Endothelial cell of umbilical vein (primary cell): Measurements from ENCODE around the gene ZNF319.

Source experiments
- EZH2 ChIP-seq: IDR thresholded peaks from 2 replicates; pipeline ENCODE4 v1.6.1; 2012; ENCODE audit warnings: borderline replicate concordance, low read depth, mild to moderate bottlenecking, moderate library complexity, low read length, inconsistent platforms; ENCODE audit not compliant: severe bottlenecking
- POLR2AphosphoS5 ChIP-seq: IDR thresholded peaks from 2 replicates; pipeline ENCODE4 v1.6.1; 2012; ENCODE audit warnings: low read depth, mild to moderate bottlenecking, control low read depth, low read length, moderate library complexity; ENCODE audit not compliant: insufficient read depth
- TF ChIP-seq, protein P1 (sequence below), 2 donors: IDR thresholded peaks; 1 replicate in 1 of 2; 2 replicates in 1 of 2; pipeline ENCODE4 v1.5.1; 2011; ENCODE audit warnings: low read length in 2 of 2, mild to moderate bottlenecking in 2 of 2, moderate library complexity in 2 of 2, control low read depth in 1 of 2, inconsistent platforms in 1 of 2, low read depth in 1 of 2; ENCODE audit not compliant: insufficient read depth in 1 of 2; ENCODE audit errors: extremely low read depth in 1 of 2

DNA sequence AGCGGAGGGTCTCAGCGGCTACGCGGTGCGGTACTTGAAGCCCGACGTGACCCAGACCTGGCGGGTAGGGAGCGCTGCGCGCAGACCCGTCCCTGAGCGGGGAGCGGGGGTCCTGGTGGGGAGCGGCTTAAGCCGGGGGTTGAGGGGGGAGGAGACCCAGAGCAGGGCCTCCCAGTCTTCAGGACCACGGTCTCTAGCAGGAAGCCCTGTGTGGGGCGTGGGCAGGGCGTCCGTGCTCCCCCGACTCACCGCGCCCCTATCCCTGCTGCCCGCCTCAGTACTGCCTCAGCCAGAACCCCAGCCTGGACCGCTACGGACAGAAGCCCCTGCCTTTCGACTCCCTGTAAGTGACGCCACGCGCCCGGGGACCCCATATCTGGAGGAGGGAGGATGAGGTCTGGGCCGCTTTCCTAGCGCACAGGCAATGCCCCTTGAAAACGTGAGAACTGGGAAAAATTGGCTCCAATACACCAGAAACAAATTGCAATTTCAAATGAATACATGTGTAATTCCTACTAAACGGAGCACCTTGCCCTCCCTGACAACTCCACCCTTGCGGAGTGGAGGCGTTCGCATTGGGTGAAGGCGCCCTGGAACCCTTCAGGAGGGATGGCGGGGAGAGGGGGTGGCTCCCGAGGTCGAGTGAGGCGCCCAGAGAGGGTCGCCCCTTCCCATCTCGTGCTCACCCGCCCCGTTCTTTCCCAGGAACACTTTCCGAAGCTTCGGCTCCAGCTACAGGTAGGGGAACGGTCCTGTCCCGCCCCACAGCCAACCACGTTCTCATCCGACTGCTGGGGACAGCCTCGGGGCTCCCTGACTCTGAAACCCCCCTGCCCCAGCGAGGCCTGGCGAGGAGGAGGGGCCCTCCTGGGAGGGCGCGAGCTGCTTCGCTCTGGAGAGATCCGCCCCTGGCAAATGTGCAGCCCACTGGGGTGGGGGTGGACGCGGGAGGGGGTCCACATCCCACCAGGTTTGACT is 15.0 kb downstream of the ZNF319 start:
- TF ChIP-seq, protein P1, sequence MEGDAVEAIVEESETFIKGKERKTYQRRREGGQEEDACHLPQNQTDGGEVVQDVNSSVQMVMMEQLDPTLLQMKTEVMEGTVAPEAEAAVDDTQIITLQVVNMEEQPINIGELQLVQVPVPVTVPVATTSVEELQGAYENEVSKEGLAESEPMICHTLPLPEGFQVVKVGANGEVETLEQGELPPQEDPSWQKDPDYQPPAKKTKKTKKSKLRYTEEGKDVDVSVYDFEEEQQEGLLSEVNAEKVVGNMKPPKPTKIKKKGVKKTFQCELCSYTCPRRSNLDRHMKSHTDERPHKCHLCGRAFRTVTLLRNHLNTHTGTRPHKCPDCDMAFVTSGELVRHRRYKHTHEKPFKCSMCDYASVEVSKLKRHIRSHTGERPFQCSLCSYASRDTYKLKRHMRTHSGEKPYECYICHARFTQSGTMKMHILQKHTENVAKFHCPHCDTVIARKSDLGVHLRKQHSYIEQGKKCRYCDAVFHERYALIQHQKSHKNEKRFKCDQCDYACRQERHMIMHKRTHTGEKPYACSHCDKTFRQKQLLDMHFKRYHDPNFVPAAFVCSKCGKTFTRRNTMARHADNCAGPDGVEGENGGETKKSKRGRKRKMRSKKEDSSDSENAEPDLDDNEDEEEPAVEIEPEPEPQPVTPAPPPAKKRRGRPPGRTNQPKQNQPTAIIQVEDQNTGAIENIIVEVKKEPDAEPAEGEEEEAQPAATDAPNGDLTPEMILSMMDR (IDR thresholded peaks at IDR 0.05; ENCODE audit: extremely low read depth in 1 of 2, insufficient read depth in 1 of 2, low read depth in 1 of 2, low read length in 2 of 2), result no peak
- TF ChIP-seq EZH2 (no peak), POLR2AphosphoS5 (no peak)
